ENCODE measurements around the gene RPL10A.

- TF ChIP-seq CTCF (IDR thresholded peaks at IDR 0.05), result no peak
- TF ChIP-seq POLR2A (IDR thresholded peaks at IDR 0.05), result no peak
Measured at GRCh38 chr6:35441642-35442041, 26.6 kb upstream of the RPL10A start.
